Rectal smooth muscle tissue (tissue), 1 donor: ENCODE results near the gene NOL6.
A peak's percentile ranks its signal among the peaks of the same experiment; 100 is the strongest.

Source experiments
- H3K27ac ChIP-seq: one replicate; pipeline ENCODE4 v1.7.0; 2013; ENCODE audit warnings: low read depth, low read length, inconsistent platforms
- H3K27me3 ChIP-seq: one replicate; pipeline ENCODE4 v1.7.0; 2013; ENCODE audit warnings: low read length; ENCODE audit not compliant: control insufficient read depth, insufficient read depth
- H3K36me3 ChIP-seq: one replicate; pipeline ENCODE4 v1.7.0; 2013; ENCODE audit warnings: low read length; ENCODE audit not compliant: control insufficient read depth, insufficient read depth
- H3K4me1 ChIP-seq: one replicate; pipeline ENCODE4 v1.7.0; 2013; ENCODE audit warnings: low read length; ENCODE audit not compliant: control insufficient read depth, insufficient read depth
- H3K4me3 ChIP-seq: one replicate; pipeline ENCODE4 v1.7.0; 2013; ENCODE audit warnings: low read length
- H3K9ac ChIP-seq: one replicate; pipeline ENCODE4 v1.7.0; 2013; ENCODE audit warnings: low read length

Gene NOL6

DNA sequence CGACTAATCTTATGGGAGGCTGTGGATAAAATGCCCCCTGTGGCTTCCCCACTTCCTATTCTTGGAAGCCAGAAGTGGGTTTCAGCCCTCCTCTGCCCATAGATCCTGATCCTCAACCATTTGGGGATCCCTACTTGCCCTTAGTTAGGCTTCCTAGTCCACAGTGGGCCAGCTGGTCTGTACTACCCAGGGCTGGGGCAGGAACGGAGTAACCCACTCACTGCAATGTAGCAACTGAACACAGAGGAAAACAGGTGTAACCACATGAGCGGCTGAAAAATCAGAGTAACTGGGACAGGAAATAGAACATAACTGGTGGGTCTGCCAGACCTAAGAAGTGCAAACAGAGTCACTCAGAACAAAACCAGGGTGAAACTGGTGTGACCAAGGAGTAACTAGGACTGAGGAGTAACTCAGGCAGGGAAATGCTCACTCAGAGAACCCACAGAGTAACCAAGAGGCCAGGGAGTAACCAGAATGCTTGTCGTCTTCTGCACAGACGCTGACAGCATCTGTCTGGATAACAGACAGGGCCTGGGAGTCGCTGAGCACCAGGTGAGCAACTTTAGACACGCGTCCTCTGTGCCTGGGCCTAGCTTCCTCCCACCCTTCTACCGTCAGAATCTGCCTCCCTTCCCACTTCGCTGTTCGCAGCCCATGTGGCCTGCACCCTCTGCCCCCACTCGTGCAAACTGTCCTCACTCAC lies 27.3 kb downstream of the NOL6 start:
- Histone ChIP-seq H3K36me3 (peaks cover 4% of the 10 kb centered on the region), H3K27me3 (no peaks in the 10 kb centered on the region), H3K4me3 (peak overlapping the region; percentile 80), H3K27ac (no peak overlapping the region), H3K9ac (peak overlapping the region; percentile 13), H3K4me1 (peaks cover 2% of the 10 kb centered on the region)

DNA sequence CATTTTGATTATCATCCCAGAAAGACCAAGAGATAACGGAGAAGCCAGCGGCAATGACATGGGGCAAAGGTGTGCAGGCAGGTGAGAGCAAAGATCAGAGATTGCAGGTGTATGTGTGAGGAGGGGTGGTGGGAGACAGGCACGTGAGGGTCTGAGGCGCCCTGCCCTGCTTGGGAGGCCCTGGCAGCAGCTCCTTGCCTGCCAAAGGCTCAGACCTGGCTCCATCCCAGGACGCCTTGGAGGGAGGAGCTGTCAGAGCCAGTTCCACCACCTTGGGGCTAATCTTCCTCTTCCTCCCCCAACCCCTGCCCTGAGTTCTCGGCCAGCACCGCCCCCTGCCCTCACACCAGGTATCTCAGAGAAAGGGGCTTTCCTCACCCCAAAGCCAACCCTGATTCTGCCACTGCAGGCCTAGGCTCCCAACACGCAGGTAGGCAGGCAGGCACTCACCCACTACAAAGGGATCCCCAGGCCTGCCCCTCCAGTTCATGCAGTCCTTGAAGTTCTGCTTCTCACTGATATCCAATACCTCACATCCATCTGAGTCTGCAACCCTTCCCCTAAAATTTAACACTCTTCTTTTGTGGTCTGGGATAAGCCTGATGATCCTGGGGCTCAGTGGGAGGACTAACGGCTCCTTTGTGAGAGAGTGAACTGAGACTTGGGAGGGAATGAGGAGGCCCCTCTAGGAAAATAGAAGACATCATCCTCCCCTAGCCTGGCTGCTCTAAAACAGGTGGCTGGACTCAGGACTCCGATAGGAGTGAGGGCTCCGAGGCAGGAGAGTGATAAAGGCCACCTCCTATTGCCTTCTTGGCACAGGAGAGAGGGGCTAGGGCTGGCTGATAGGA lies 28.1 kb downstream of the NOL6 start:
- H3K4me1 ChIP-seq: peaks cover 2% of the 10 kb centered on the region
- H3K4me3 ChIP-seq: peak overlapping the region; percentile 80
- no peaks in the 10 kb centered on the region for H3K27me3 ChIP-seq
- H3K27ac ChIP-seq: no peak overlapping the region
- H3K36me3 ChIP-seq: peaks cover 4% of the 10 kb centered on the region
- H3K9ac ChIP-seq: no peak overlapping the region

- no peak overlapping the region for H3K9ac ChIP-seq
- no peak overlapping the region for H3K27ac ChIP-seq
- peaks cover 4% of the 10 kb centered on the region for H3K36me3 ChIP-seq
- peaks cover 2% of the 10 kb centered on the region for H3K4me1 ChIP-seq
- no peaks in the 10 kb centered on the region for H3K27me3 ChIP-seq
- no peak overlapping the region for H3K4me3 ChIP-seq
These were observed 30.1 kb downstream of the NOL6 start for GRCh38 chr9:33443464-33444154.

DNA sequence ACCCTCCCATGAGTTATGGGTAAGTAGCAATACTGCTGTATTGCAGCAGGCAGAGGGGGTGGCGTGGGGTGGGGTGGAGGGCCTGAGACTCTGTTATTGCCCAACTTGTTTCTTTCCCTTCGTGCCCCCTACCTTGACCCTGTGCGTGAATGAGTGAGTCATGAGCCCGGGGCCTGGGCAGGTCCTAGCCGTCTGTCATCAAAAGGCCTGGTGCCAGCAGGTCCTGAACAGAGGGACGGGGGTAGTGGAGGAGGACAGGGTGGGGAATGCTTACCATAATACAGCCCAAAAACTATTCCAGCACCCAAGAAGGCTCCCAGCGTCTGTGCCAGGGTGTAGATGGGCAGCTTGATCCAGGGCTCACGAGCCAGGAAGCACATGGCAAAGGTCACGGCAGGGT lies 30.7 kb downstream of the NOL6 start:
- H3K27ac ChIP-seq: no peak overlapping the region
- peaks cover 2% of the 10 kb centered on the region for H3K4me1 ChIP-seq
- peaks cover 4% of the 10 kb centered on the region for H3K36me3 ChIP-seq

DNA sequence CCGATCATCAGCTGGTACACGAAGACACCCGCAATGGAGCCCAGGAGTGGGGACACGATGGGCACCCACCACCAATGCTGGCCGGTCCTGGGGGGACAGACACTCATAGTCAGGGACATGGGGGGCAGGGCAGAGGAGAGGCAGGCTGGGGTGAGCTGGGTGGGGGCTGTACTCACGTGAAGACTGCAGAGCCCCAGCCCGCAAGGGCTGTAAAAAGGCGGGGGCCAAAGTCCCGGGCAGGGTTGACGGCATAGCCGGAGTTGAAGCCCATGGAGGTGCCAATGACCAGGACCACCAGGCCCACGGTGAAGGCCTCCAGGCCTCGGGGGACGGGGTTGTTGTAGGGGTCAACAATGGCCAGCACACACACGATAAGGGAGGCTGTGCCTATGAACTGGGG lies 31.6 kb downstream of the NOL6 start:
- peaks cover 2% of the 10 kb centered on the region for H3K4me1 ChIP-seq
- H3K36me3 ChIP-seq: peaks cover 4% of the 10 kb centered on the region
- H3K27ac ChIP-seq: no peak overlapping the region
- no peaks in the 10 kb centered on the region for H3K27me3 ChIP-seq
- no peak overlapping the region for H3K4me3 ChIP-seq
- no peak overlapping the region for H3K9ac ChIP-seq

More for the DNA sequence above, 30.7 kb downstream of the NOL6 start:
- no peak overlapping the region for H3K9ac ChIP-seq
- no peak overlapping the region for H3K4me3 ChIP-seq
- H3K27me3 ChIP-seq: no peaks in the 10 kb centered on the region

- Histone ChIP-seq H3K27ac (no peak overlapping the region), H3K4me1 (no peaks in the 10 kb centered on the region), H3K4me3 (no peak overlapping the region), H3K27me3 (no peaks in the 10 kb centered on the region), H3K9ac (no peak overlapping the region), H3K36me3 (peaks cover 4% of the 10 kb centered on the region)
These were observed 33.1 kb downstream of the NOL6 start for GRCh38 chr9:33440609-33441008.

GRCh38 chr9:33440204-33440603 lies 33.5 kb downstream of the NOL6 start:
- Histone ChIP-seq H3K27ac (no peak overlapping the region), H3K27me3 (no peaks in the 10 kb centered on the region), H3K36me3 (peaks cover 4% of the 10 kb centered on the region), H3K9ac (no peak overlapping the region), H3K4me3 (no peak overlapping the region), H3K4me1 (no peaks in the 10 kb centered on the region)

DNA sequence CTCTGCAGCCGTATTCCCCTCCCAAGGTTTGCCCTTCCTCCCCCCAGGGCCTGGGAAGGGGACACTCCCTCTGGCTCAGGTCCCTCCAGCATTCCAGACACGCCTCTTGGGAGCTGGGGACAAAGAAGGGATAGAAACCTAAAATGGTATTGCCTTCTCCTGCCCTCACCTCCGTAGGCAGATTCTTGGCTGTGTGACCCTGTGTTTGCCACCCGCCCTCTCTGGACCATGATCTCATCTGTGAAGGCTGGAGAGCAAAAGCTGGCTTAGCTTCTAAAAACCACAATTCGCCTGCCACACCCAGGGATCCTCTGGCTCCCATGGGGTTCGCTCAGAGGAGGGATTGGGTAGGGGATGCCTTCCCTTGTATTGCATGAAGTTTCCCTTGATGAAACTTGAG lies 34.0 kb downstream of the NOL6 start:
- Histone ChIP-seq H3K36me3 (peaks cover 4% of the 10 kb centered on the region), H3K9ac (no peak overlapping the region), H3K27me3 (no peaks in the 10 kb centered on the region), H3K4me1 (no peaks in the 10 kb centered on the region), H3K4me3 (no peak overlapping the region), H3K27ac (no peak overlapping the region)

GRCh38 chr9:33438926-33439680 lies 34.6 kb downstream of the NOL6 start:
- no peaks in the 10 kb centered on the region for H3K27me3 ChIP-seq
- no peak overlapping the region for H3K27ac ChIP-seq
- H3K4me1 ChIP-seq: no peaks in the 10 kb centered on the region
- H3K4me3 ChIP-seq: no peak overlapping the region
- H3K9ac ChIP-seq: no peak overlapping the region
- H3K36me3 ChIP-seq: peaks cover 4% of the 10 kb centered on the region

DNA sequence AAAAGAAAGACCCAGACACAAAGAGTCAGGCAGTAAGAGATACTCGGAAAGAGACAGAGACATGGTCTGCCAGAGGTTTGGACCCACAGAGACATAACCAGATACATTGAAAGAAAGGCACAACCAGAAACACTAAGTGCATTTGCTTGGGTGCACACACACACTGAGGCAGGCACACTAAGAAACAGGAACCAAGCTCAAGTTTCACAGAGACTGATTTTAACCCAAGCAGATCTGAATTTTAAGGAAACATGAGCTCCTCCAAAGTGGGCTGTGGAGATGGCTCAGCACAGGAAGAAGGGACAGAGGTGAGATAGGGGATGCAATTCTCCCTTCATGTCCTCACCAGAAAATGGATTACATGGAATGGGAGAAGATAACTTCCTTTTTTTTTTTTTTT lies 35.8 kb downstream of the NOL6 start:
- Histone ChIP-seq H3K27me3 (no peaks in the 10 kb centered on the region), H3K36me3 (peaks cover 4% of the 10 kb centered on the region), H3K4me3 (no peak overlapping the region), H3K9ac (no peak overlapping the region), H3K4me1 (no peaks in the 10 kb centered on the region), H3K27ac (no peak overlapping the region)

DNA sequence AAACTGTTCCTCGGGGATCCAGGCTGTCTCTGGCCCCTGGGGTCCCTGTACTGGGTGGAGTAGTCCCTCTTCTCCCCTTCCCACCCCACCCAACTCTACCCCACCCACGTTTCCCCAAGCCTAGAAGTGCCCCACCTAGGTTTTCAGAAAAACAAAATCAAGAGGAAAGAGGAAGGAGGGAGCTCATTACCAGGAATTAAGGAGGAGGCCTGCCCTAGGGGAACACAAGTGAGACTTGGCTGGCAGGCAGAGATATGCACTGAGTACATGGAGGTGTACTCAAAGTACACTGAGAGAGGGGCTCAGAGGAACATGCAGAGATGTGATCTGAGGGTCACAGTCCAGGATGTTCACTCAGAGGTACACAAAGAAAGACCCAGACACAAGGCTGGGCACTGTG lies 36.5 kb downstream of the NOL6 start:
- Histone ChIP-seq H3K36me3 (no peaks in the 10 kb centered on the region), H3K4me1 (no peaks in the 10 kb centered on the region), H3K27ac (no peak overlapping the region), H3K27me3 (no peaks in the 10 kb centered on the region), H3K4me3 (no peak overlapping the region), H3K9ac (no peak overlapping the region)

DNA sequence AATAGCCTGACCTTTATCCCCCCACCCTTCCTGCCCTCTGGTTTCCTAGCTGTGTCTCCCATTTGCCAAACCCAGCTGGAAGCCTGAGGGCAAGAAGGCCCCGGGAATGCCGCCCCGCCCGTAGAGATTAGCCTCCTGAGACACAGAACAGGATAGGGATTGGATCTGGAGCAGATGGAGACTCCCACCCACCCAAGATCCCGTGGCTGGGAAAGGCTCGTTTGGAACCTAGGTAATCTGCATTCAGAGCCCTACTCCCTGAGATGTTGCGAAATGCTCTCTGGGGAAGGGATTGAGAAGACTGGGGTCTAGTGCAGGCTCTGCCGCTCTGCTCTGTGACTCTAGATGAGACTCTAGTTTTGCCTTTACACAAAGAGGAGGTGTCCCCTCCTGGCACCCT lies 37.3 kb downstream of the NOL6 start:
- Histone ChIP-seq H3K36me3 (no peaks in the 10 kb centered on the region), H3K27me3 (no peaks in the 10 kb centered on the region), H3K4me1 (no peaks in the 10 kb centered on the region), H3K4me3 (no peak overlapping the region), H3K9ac (no peak overlapping the region), H3K27ac (no peak overlapping the region)
